Measurements from ENCODE around the gene FARP1.

DNA sequence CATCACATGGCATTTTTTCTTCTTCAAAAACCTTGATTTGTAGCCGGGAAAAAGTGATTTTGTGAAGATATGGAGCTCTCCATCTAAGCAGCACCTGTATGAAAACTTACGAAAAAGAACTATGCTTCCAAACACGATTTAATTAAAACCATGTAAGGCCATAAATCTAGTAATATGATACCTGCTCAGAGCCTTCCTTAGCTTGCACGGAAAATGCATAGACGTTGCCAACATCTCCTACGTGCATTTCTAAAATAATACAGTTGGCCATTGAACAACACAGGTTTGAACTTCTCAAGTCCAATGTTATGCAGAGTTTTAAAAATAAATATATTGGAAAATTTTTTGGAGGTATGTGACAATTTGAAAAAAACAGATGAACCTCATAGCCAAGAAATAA, 93.3 kb downstream of the FARP1 start:
- TF ChIP-seq, protein P1, sequence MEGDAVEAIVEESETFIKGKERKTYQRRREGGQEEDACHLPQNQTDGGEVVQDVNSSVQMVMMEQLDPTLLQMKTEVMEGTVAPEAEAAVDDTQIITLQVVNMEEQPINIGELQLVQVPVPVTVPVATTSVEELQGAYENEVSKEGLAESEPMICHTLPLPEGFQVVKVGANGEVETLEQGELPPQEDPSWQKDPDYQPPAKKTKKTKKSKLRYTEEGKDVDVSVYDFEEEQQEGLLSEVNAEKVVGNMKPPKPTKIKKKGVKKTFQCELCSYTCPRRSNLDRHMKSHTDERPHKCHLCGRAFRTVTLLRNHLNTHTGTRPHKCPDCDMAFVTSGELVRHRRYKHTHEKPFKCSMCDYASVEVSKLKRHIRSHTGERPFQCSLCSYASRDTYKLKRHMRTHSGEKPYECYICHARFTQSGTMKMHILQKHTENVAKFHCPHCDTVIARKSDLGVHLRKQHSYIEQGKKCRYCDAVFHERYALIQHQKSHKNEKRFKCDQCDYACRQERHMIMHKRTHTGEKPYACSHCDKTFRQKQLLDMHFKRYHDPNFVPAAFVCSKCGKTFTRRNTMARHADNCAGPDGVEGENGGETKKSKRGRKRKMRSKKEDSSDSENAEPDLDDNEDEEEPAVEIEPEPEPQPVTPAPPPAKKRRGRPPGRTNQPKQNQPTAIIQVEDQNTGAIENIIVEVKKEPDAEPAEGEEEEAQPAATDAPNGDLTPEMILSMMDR (IDR thresholded peaks at IDR 0.05): no peak
- TF ChIP-seq POLR2A (IDR thresholded peaks at IDR 0.05; ENCODE audit: low read depth) (no peak), POLR2AphosphoS5 (IDR thresholded peaks at IDR 0.05) (no peak), EP300 (IDR thresholded peaks at IDR 0.05) (no peak)

Measured in esophagus muscularis mucosa (tissue), 4 donors.